A549 (cell line): ENCODE measurements around the gene ZNF407. TPM values are rescaled to one million over a fixed set of nuclear protein-coding genes. Genes with fewer than 3 reads are reported as not detected.

Source experiments
- ATAC-seq, 2 experiments: fragments of 200-7000 bp in 1 of 2; fragments of >200 bp in 1 of 2; cut with Nextera tagmentation in 1 of 2; cut with Tn5 transposase in 1 of 2; 3 replicates each; pipeline versions ENCODE4 v1.8.0 to v1.9.1; 2018 to 2020; ENCODE audit warnings: mild to moderate bottlenecking in 1 of 2, moderate library complexity in 1 of 2
- CTCF ChIA-PET: fragments of 300-600 bp; sonication (Branson Sonifier 250); formaldehyde crosslinking; extraction: SDS; loops from one replicate; lab custom pipeline; 2021; ENCODE audit warnings: antibody characterized with exemption, inconsistent platforms; lab: Yijun Ruan, JAX
- POLR2A ChIA-PET: fragments of 350-600 bp; formaldehyde crosslinking; extraction: SDS; loops from one replicate; lab custom pipeline; 2021; ENCODE audit warnings: antibody characterized with exemption, inconsistent platforms; lab: Yijun Ruan, JAX
- DNase-seq, 2 experiments: peaks; one replicate each; pipeline versions ENCODE4 v3.0.0 to v3.0.0-alpha.2; 2011 to 2016; ENCODE audit warnings: low read depth in 1 of 2, low spot score in 1 of 2
- FAIRE-seq: peaks from 2 replicates; lab custom pipeline; 2011; peaks lifted over from hg19 to GRCh38; lab: Jason Lieb, UNC
- H3K27ac ChIP-seq, 2 experiments: fragments of >200 bp; sonication (Bioruptor Twin); formaldehyde crosslinking; 3 replicates each; pipeline ENCODE4 v1.5.1; 2016 to 2017
- H3K4me1 ChIP-seq: fragments of >200 bp; sonication (Bioruptor Twin); formaldehyde crosslinking; 3 replicates; pipeline ENCODE4 v1.6.1; 2016
- H3K4me2 ChIP-seq: fragments of >200 bp; sonication (Bioruptor Twin); formaldehyde crosslinking; 3 replicates; pipeline ENCODE4 v1.6.1; 2016
- H3K4me3 ChIP-seq: fragments of >200 bp; sonication (Bioruptor Twin); formaldehyde crosslinking; 3 replicates; pipeline ENCODE4 v1.5.1; 2016
- H3K9me3 ChIP-seq: fragments of >200 bp; sonication (Bioruptor Twin); formaldehyde crosslinking; 3 replicates; pipeline ENCODE4 v1.6.1; 2016
- E2F6 ChIP-seq: IDR thresholded peaks from 2 replicates; pipeline ENCODE4 v1.6.1; 2012; ENCODE audit warnings: low read depth, borderline replicate concordance
- ELK1 ChIP-seq: fragments of 150-350 bp; IDR thresholded peaks from 2 replicates; pipeline ENCODE4 v1.6.1; 2014; ENCODE audit warnings: low read depth, mild to moderate bottlenecking, low read length
- HES2 ChIP-seq: fragments of >200 bp; sonication (Bioruptor Twin); formaldehyde crosslinking; IDR thresholded peaks from 2 replicates; pipeline ENCODE4 v1.6.1; 2016
- HEYL ChIP-seq: fragments of 250-450 bp; sonication (Bioruptor Pico); IDR thresholded peaks from 2 replicates; pipeline ENCODE4 v1.8.0; 2021; ENCODE audit warnings: mild to moderate bottlenecking, moderate library complexity
- HMGXB4 ChIP-seq: fragments of 250-450 bp; sonication (Bioruptor Pico); IDR thresholded peaks from 2 replicates; pipeline ENCODE4 v1.5.0; 2021; ENCODE audit warnings: mild to moderate bottlenecking, moderate library complexity, borderline replicate concordance
- JUN ChIP-seq, 2 experiments: fragments of >200 bp; sonication (Bioruptor Twin); formaldehyde crosslinking; IDR thresholded peaks; 2 replicates in 1 of 2; 3 replicates in 1 of 2; pipeline ENCODE4 v1.6.1; 2016 to 2017
- KDM1A ChIP-seq: fragments of 200-600 bp; sonication (generic); IDR thresholded peaks from 2 replicates; pipeline ENCODE4 v1.6.1; 2016; ENCODE audit warnings: low read depth, mild to moderate bottlenecking
- KDM5A ChIP-seq: fragments of 200-600 bp; sonication (generic); IDR thresholded peaks from 2 replicates; pipeline ENCODE4 v1.6.1; 2016; ENCODE audit warnings: antibody characterized with exemption, mild to moderate bottlenecking
- NFE2L2 ChIP-seq: fragments of 150-350 bp; conservative IDR thresholded peaks from 2 replicates; pipeline ENCODE4 v1.6.1; 2014; ENCODE audit warnings: low read length
- NPAS2 ChIP-seq: fragments of 250-450 bp; sonication (Bioruptor Pico); IDR thresholded peaks from 2 replicates; pipeline ENCODE4 v1.8.0; 2022; ENCODE audit warnings: mild to moderate bottlenecking, moderate library complexity, borderline replicate concordance
- POLR2A ChIP-seq: IDR thresholded peaks from 2 replicates; pipeline ENCODE4 v1.6.1; 2012; ENCODE audit warnings: mild to moderate bottlenecking, low read length
- POLR2AphosphoS2 ChIP-seq: conservative IDR thresholded peaks from 2 replicates; pipeline ENCODE4 v1.6.1; 2012; ENCODE audit warnings: low read length, improper control_type of control experiment, inconsistent platforms
- RAD21 ChIP-seq, 2 experiments: fragments of >200 bp in 1 of 2; sonication (Bioruptor Twin) in 1 of 2; formaldehyde crosslinking in 1 of 2; IDR thresholded peaks in 1 of 2; conservative IDR thresholded peaks in 1 of 2; 2 replicates in 1 of 2; 3 replicates in 1 of 2; pipeline ENCODE4 v1.6.1; 2012 to 2018; ENCODE audit warnings: inconsistent platforms in 1 of 2
- RARB ChIP-seq: fragments of 250-450 bp; sonication (Bioruptor Pico); IDR thresholded peaks from 2 replicates; pipeline ENCODE4 v1.8.0; 2021; ENCODE audit warnings: mild to moderate bottlenecking, moderate library complexity
- ZSCAN20 ChIP-seq: fragments of 250-450 bp; sonication (Bioruptor Pico); IDR thresholded peaks from 2 replicates; pipeline ENCODE4 v1.8.0; 2022; ENCODE audit warnings: mild to moderate bottlenecking, moderate library complexity
- WGBS: methylation state at CpG from one replicate; pipeline ENCODE4 v1.1.6; 2017; ENCODE audit errors: missing lambda C conversion rate; 5-methylcytosine and 5-hydroxymethylcytosine counted together
- polyA plus RNA-seq, 4 experiments: library from polyadenylated mRNA; depleted of rRNA in 3 of 4; stranded (reverse); fragments of >200 nt; fragmentation: RNase III in 1 of 4; extraction: RNeasy Plus Mini Kit Qiagen cat#74134 plus additional on column Dnase treatment in 1 of 4; gene quantifications; 2 replicates in 3 of 4; 3 replicates in 1 of 4; pipeline ENCODE4 v1.2.3, GENCODE V29; 2011 to 2017

The ZNF407 gene
- polyA plus RNA-seq, 2 of the 4 experiments (the other 2 are of a cell fraction) = 2.5 to 3.0 TPM

- no peak for TF ChIP-seq NPAS2 (CRISPR knock-in tag)
Observed at GRCh38 chr18:74674487-74674886, 76.8 kb downstream of the ZNF407 start (continued).

- Histone ChIP-seq H3K4me1 (no peaks in the 10 kb centered on the region), H3K9me3 (peaks cover 12% of the 10 kb centered on the region; the same call in 2 of the 3 replicates), H3K27ac (no peak overlapping the region), H3K4me3 (no peak overlapping the region), H3K4me2 (no peak overlapping the region)
- FAIRE-seq = no peak
- DNase-seq = no peak
- POLR2A ChIA-PET = no interaction called here
- TF ChIP-seq HMGXB4 (CRISPR knock-in tag) (no peak), NFE2L2 (no peak)
- WGBS = 81% methylated on average over 6 of the region's 6 CpGs
- CTCF ChIA-PET = no interaction called here
- no peak for ATAC-seq
Observed at GRCh38 chr18:74679006-74679678, 81.5 kb downstream of the ZNF407 start.

GRCh38 chr18:74679679-74680076 lies 82.0 kb downstream of the ZNF407 start:
- H3K4me2 ChIP-seq = no peak overlapping the region
- no peak for TF ChIP-seq ELK1
- no peak for TF ChIP-seq E2F6
- no peak for TF ChIP-seq KDM1A
- TF ChIP-seq HEYL = no peak
- no peak for TF ChIP-seq HES2
- TF ChIP-seq KDM5A = no peak
- TF ChIP-seq POLR2AphosphoS2 = no peak
- no peak for TF ChIP-seq POLR2A
- no peak for TF ChIP-seq RAD21 (conservative IDR thresholded peaks at IDR 0.05 in 1 of 2, IDR thresholded peaks at IDR 0.05 in 1 of 2)
- no peak for TF ChIP-seq RARB (CRISPR knock-in tag)
- TF ChIP-seq HMGXB4 (CRISPR knock-in tag) = no peak
- no peak for TF ChIP-seq ZSCAN20 (CRISPR knock-in tag)
- TF ChIP-seq JUN (IDR thresholded peaks at IDR 0.05) = no peak
- TF ChIP-seq, all 56 proteins: peak for 0
- H3K9me3 ChIP-seq = peaks cover 12% of the 10 kb centered on the region; the same call in 2 of the 3 replicates
- DNase-seq (no peak), FAIRE-seq (no peak), ATAC-seq (no peak)
- ChIA-PET CTCF (no interaction called here), POLR2A (no interaction called here)
- 65% methylated on average over 2 of the region's 2 CpGs for WGBS
- no peak overlapping the region for H3K27ac ChIP-seq
- H3K4me3 ChIP-seq = no peak overlapping the region
- no peaks in the 10 kb centered on the region for H3K4me1 ChIP-seq
